ENCODE measurements around the gene FRMD3.
"Not testable (repeated sequence)": the region's sequence is repeated elsewhere in the genome, so short reads cannot be mapped to it uniquely, and the experiment has no call there.

The FRMD3 gene

GRCh38 chr9:83384214-83384613 lies 154.0 kb downstream of the FRMD3 start:
- no peak for DNase-seq

GRCh38 chr9:83383034-83383433 lies 155.2 kb downstream of the FRMD3 start:
- no peak for DNase-seq

GRCh38 chr9:83382421-83382820 lies 155.8 kb downstream of the FRMD3 start:
- DNase-seq: no peak

- DNase-seq: no peak
Measured at GRCh38 chr9:83379045-83379444, 159.2 kb downstream of the FRMD3 start.

- DNase-seq: no peak
Measured at GRCh38 chr9:83372957-83373356, 165.2 kb downstream of the FRMD3 start.

GRCh38 chr9:83367326-83367725 lies 170.9 kb downstream of the FRMD3 start:
- DNase-seq: no peak

GRCh38 chr9:83362341-83362995 lies 175.7 kb downstream of the FRMD3 start:
- DNase-seq: no peak

GRCh38 chr9:83359039-83359438 lies 179.2 kb downstream of the FRMD3 start:
- DNase-seq: no peak

- DNase-seq: not testable (repeated sequence)
Measured at GRCh38 chr9:83358493-83358892, 179.7 kb downstream of the FRMD3 start.

- no peak for DNase-seq
Measured at GRCh38 chr9:83355729-83356151, 182.5 kb downstream of the FRMD3 start.

- DNase-seq: no peak
Measured at GRCh38 chr9:83355024-83355444, 183.2 kb downstream of the FRMD3 start.

GRCh38 chr9:83349031-83349430 lies 189.2 kb downstream of the FRMD3 start:
- no peak for DNase-seq

GRCh38 chr9:83346655-83347420 lies 191.4 kb downstream of the FRMD3 start:
- DNase-seq: no peak

- DNase-seq: no peak
Measured at GRCh38 chr9:83343366-83343999, 194.7 kb downstream of the FRMD3 start.

GRCh38 chr9:83342731-83343130 lies 195.5 kb downstream of the FRMD3 start:
- no peak for DNase-seq

GRCh38 chr9:83342006-83342405 lies 196.2 kb downstream of the FRMD3 start:
- DNase-seq: no peak

- no peak for DNase-seq
Measured at GRCh38 chr9:83340451-83340850, 197.8 kb downstream of the FRMD3 start.

GRCh38 chr9:83339435-83339834 lies 198.8 kb downstream of the FRMD3 start:
- no peak for DNase-seq

GRCh38 chr9:83336706-83337105 lies 201.5 kb downstream of the FRMD3 start:
- no peak for DNase-seq

- DNase-seq: peak; percentile 53
Measured at GRCh38 chr9:83334320-83334719, 203.9 kb downstream of the FRMD3 start.

GRCh38 chr9:83330207-83331196 lies 207.7 kb downstream of the FRMD3 start:
- no peak for DNase-seq

GRCh38 chr9:83327750-83328622 lies 210.2 kb downstream of the FRMD3 start:
- no peak for DNase-seq

All from CD4-positive, alpha-beta T cell treated with Interleukin-4 for 4 hours (primary cell).